CD8-positive, alpha-beta memory T cell (primary cell): ENCODE results near the gene ZNF536. TPM values are rescaled to one million over a fixed set of nuclear protein-coding genes. Genes with fewer than 3 reads are reported as not detected.
"Not testable (repeated sequence)": the region's sequence is repeated elsewhere in the genome, so short reads cannot be mapped to it uniquely, and the experiment has no call there.

Experiments used
- CTCF ChIA-PET: fragments of 350-600 bp; sonication (Branson Sonifier 250); formaldehyde crosslinking; loops from one replicate; lab custom pipeline; 2021; ENCODE audit warnings: antibody characterized with exemption; lab: Charles Lee
- POLR2A ChIA-PET: fragments of 350-600 bp; sonication (Branson Sonifier 250); formaldehyde crosslinking; loops from one replicate; lab custom pipeline; 2021; ENCODE audit warnings: antibody characterized with exemption; lab: Charles Lee
- DNase-seq, 5 donors: peaks; one replicate each; pipeline versions ENCODE4 v3.0.0 to v3.0.0-alpha.2; 2020 to 2022; ENCODE audit warnings: mixed read lengths in 1 of 5
- H3K27ac ChIP-seq: one replicate; pipeline ENCODE4 v1.7.0; 2013; ENCODE audit warnings: low read depth, mild to moderate bottlenecking, low read length, moderate library complexity
- H3K27me3 ChIP-seq: 2 replicates; pipeline ENCODE4 v1.7.0; 2013; ENCODE audit warnings: low read length, mild to moderate bottlenecking; ENCODE audit not compliant: insufficient read depth, poor library complexity, severe bottlenecking
- H3K36me3 ChIP-seq: 2 replicates; pipeline ENCODE4 v1.7.0; 2013; ENCODE audit warnings: mild to moderate bottlenecking, low read length, moderate library complexity; ENCODE audit not compliant: insufficient read depth
- H3K4me1 ChIP-seq: 2 replicates; pipeline ENCODE4 v1.7.0; 2013; ENCODE audit warnings: mild to moderate bottlenecking, low read length, moderate library complexity; ENCODE audit not compliant: insufficient read depth
- H3K4me3 ChIP-seq: 2 replicates; pipeline ENCODE4 v1.7.0; 2013; ENCODE audit warnings: mild to moderate bottlenecking, low read length
- H3K9me3 ChIP-seq: 2 replicates; pipeline ENCODE4 v1.7.0; 2013; ENCODE audit warnings: mild to moderate bottlenecking, low read length
- H3K27ac Mint-ChIP-seq, 8 donors: one replicate each; pipeline ENCODE4 v1.8.0; 2020 to 2021; ENCODE audit warnings: mixed read lengths in 8 of 8, mild to moderate bottlenecking in 6 of 8, inconsistent platforms in 3 of 8, moderate library complexity in 3 of 8
- H3K27me3 Mint-ChIP-seq, 2 donors: one replicate each; pipeline ENCODE4 v1.8.0; 2020 to 2021; ENCODE audit warnings: mixed read lengths in 2 of 2, mild to moderate bottlenecking in 1 of 2, moderate library complexity in 1 of 2
- H3K36me3 Mint-ChIP-seq, 3 donors: one replicate each; pipeline ENCODE4 v1.8.0; 2020 to 2021; ENCODE audit warnings: mixed read lengths in 3 of 3, inconsistent platforms in 1 of 3, mild to moderate bottlenecking in 1 of 3
- H3K4me1 Mint-ChIP-seq, 3 donors: one replicate each; pipeline ENCODE4 v1.8.0; 2020 to 2021; ENCODE audit warnings: mixed read lengths in 3 of 3, inconsistent platforms in 1 of 3, mild to moderate bottlenecking in 1 of 3
- H3K4me3 Mint-ChIP-seq, 7 donors: one replicate each; pipeline ENCODE4 v1.8.0; 2020 to 2021; ENCODE audit warnings: mixed read lengths in 7 of 7, mild to moderate bottlenecking in 6 of 7, moderate library complexity in 4 of 7, inconsistent platforms in 2 of 7
- H3K9me3 Mint-ChIP-seq, 5 donors: one replicate each; pipeline ENCODE4 v1.8.0; 2020 to 2022; ENCODE audit warnings: mixed read lengths in 5 of 5, mild to moderate bottlenecking in 3 of 5, moderate library complexity in 2 of 5, inconsistent platforms in 1 of 5
- polyA plus RNA-seq: library from polyadenylated mRNA; unstranded; fragments of 300-500 nt; fragmentation: Illumina TruSeq; gene quantifications from one replicate; pipeline ENCODE4 v1.2.3, GENCODE V29; 2021
- total RNA-seq, 2 experiments: library from RNA; stranded (reverse); gene quantifications; one replicate each; pipeline ENCODE4 v1.2.3, GENCODE V29; 2021

Gene ZNF536
- total and polyA plus RNA-seq, 3 experiments from 2014 or later = not detected

DNA sequence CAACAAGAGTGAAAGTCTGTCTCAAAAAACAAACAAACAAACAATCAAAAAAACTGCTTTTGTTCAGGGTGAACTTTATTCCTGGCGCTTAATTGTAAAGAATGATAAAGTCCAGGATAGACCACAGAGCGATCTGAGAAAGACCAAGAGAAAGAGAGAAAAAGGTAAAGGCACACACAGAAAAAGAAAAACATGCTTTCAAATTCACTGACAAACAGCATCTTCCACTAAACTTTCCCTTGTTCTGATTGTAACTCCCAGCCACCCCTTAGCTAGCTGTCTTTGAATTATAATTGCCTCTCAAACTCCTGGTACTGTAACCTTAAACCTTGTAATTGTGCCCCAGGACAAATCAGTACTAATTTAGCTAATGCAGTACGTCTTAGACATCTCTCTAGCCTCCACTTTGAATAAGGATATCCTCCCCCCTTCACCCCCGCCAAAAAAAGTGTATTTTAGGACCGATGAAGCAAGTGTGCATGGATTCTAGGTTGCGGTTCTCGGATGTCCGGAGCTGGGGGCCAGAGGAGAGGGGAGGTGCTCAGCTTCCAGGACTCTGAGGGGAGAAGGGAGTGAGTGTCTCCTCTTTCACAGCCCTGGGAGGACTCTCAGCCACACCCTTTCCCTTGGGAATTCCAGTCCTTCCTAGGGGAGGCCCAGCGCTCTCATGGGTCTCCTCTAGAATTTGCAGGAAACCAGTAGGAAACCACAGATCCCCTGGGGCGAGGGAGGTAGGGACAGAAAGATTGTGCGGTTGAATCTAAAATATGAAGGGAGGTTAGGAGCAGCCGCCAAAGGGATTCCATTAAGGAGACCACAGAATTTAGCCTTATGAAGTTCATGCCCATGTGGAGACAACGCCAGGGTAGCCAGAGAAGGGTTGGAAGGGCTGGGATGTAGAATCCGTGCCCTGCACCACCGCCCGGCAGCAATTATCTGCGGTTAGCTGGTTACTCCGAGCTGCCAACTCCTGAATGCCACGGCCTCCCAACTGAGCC is 19.7 kb downstream of the ZNF536 start:
- CTCF ChIA-PET = no interaction called here
- Histone ChIP-seq H3K27me3 (no peaks in the 10 kb centered on the region), H3K9me3 (no peaks in the 10 kb centered on the region), H3K4me3 (no peak overlapping the region), H3K4me1 (no peaks in the 10 kb centered on the region), H3K36me3 (no peaks in the 10 kb centered on the region), H3K27ac (no peak overlapping the region)
- no peak for DNase-seq
- POLR2A ChIA-PET = no interaction called here
- Mint-ChIP-seq H3K27me3 (peaks cover 0 to 8% of the 10 kb centered on the region in 2 donors), H3K4me1 (no peaks in the 10 kb centered on the region), H3K36me3 (no peaks in the 10 kb centered on the region), H3K9me3 (peaks cover 0 to 4% (median 0%) of the 10 kb centered on the region in 5 donors), H3K27ac (peak overlapping the region in 1 of 8 donors; percentile 10), H3K4me3 (no peak overlapping the region)

DNA sequence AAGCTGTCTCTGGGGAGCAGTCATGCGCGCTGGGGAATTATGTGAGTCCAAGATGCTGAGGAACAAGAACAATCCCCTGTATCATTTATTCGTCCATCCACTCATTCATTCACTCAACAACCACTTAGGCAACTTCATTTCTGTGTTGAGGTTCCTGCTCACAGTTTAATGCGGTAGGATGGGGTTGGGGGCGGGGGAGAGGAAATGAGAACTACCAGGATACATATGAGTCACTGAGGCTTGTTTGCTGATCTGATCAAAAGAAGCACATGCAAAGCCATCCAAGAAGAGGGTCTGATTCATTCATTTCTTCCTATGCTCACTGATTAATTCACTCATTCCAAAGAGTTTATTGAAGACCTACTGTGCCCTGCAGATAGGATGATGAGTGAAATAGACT is 20.9 kb downstream of the ZNF536 start:
- H3K27ac Mint-ChIP-seq = no peak overlapping the region
- Histone ChIP-seq H3K4me3 (no peak overlapping the region), H3K36me3 (no peaks in the 10 kb centered on the region), H3K9me3 (no peaks in the 10 kb centered on the region), H3K27me3 (no peaks in the 10 kb centered on the region), H3K4me1 (no peaks in the 10 kb centered on the region), H3K27ac (no peak overlapping the region)
- no peak overlapping the region for H3K4me3 Mint-ChIP-seq
- no peaks in the 10 kb centered on the region for H3K4me1 Mint-ChIP-seq
- CTCF ChIA-PET = no interaction called here
- POLR2A ChIA-PET = no interaction called here
- peaks cover 0 to 6% (median 0%) of the 10 kb centered on the region in 5 donors for H3K9me3 Mint-ChIP-seq
- peaks cover 0 to 8% of the 10 kb centered on the region in 2 donors for H3K27me3 Mint-ChIP-seq
- DNase-seq = no peak
- no peaks in the 10 kb centered on the region for H3K36me3 Mint-ChIP-seq

DNA sequence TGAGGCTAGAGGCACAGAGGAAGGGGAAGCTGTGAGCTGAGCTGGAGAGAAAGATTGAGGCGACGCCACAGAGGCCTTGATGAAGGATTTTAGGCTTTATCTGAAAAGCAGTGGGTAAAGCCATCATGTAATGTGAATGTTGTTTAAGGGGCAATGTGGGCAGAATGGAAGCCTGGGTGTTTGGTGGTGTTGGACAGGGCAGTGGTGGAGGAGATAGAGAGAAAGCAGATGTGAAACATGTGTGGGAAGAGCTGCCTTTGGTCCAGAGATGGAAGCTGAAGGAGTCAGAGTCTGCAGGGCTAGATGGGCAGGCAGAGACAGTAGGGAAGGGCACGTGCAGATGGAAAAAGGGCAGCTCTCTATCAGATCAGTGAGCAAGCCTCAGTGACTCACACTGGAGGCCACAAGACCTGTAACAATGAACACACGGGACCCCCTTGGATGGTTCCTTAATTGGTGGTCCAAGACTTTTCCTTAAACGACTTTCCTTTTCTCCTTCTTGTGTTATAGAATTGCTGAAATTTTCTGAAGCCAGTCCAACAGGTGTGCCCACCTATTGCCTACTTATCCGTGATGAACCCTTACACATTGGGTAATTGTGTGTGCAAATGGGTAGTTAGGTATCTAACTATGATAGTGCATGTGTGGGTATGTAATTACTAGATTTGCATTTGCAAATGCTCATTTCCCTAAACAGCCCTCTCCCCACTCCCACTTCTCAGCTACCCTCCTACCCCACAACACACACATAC is 21.7 kb downstream of the ZNF536 start:
- Histone ChIP-seq H3K4me1 (no peaks in the 10 kb centered on the region), H3K36me3 (no peaks in the 10 kb centered on the region), H3K4me3 (no peak overlapping the region), H3K9me3 (no peaks in the 10 kb centered on the region), H3K27me3 (no peaks in the 10 kb centered on the region), H3K27ac (no peak overlapping the region)
- peak overlapping the region in 1 of 8 donors; percentile 28 for H3K27ac Mint-ChIP-seq
- ChIA-PET POLR2A (no interaction called here), CTCF (no interaction called here)
- no peaks in the 10 kb centered on the region for H3K4me1 Mint-ChIP-seq
- H3K9me3 Mint-ChIP-seq = peaks cover 0 to 6% (median 0%) of the 10 kb centered on the region in 5 donors
- no peak for DNase-seq
- no peaks in the 10 kb centered on the region for H3K36me3 Mint-ChIP-seq
- peaks cover 0 to 4% of the 10 kb centered on the region in 2 donors for H3K27me3 Mint-ChIP-seq
- H3K4me3 Mint-ChIP-seq = no peak overlapping the region

DNA sequence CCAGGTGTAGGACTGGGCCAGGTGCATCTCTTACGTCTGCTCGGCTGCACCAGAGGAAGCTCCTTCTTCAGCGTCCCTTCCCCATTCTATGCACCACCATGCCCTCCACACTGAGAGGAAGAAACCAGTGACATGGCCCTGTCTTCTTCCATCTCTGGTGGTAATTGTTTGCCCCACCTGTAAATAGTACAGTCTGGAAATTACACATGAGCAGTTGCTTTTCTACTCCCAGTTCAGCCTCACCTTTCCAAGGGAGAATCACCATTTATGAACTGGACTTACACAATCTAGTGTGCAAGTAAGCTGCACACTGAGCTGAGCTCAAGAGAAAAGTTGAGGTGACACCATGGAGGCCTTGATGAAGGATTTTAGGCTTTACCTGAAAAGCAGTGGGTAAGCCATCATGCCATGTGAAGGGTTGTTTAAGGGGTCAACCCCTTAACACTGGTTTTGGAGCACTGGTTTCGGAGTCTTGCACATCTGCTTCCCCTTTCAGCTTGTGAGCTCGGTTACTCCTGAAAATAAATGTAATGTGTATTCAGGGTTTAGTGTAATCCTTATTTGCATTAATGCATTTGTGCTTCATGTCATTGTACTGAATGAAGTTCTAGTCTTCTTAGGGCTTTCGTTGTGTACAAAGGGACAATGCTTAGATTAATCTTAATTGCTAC is 22.4 kb downstream of the ZNF536 start:
- Histone ChIP-seq H3K9me3 (no peaks in the 10 kb centered on the region), H3K27me3 (no peaks in the 10 kb centered on the region), H3K27ac (no peak overlapping the region), H3K4me3 (no peak overlapping the region), H3K36me3 (no peaks in the 10 kb centered on the region), H3K4me1 (no peaks in the 10 kb centered on the region)
- ChIA-PET POLR2A (no interaction called here), CTCF (no interaction called here)
- DNase-seq = no peak
- Mint-ChIP-seq H3K4me3 (no peak overlapping the region), H3K27me3 (peaks cover 0 to 4% of the 10 kb centered on the region in 2 donors), H3K9me3 (peaks cover 0 to 6% (median 0%) of the 10 kb centered on the region in 5 donors), H3K27ac (no peak overlapping the region), H3K4me1 (no peaks in the 10 kb centered on the region), H3K36me3 (no peaks in the 10 kb centered on the region)

DNA sequence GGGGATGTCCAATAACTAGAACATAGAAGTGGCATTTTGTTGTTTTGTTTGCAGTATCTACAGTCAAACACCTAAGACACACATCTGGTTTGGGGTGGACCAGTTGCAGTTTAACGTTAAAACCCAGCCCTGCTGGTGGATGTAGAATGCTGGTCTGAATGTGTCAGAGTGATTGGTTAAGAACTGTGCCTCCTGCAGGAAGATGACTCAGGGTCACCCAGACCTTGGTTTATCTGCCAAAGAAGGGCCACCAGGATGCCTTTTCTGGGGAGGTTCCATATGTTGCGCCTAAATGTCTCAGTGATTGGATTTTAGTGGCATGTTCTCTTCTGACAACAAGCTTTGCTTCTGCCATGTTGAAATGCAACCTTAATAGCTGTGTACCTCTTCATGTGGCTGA is 23.1 kb downstream of the ZNF536 start:
- DNase-seq = no peak
- no peaks in the 10 kb centered on the region for H3K27me3 ChIP-seq
- Mint-ChIP-seq H3K4me3 (no peak overlapping the region), H3K27ac (no peak overlapping the region), H3K4me1 (no peaks in the 10 kb centered on the region), H3K9me3 (peaks cover 0 to 6% (median 0%) of the 10 kb centered on the region in 5 donors), H3K36me3 (no peaks in the 10 kb centered on the region), H3K27me3 (peaks cover 0 to 4% of the 10 kb centered on the region in 2 donors)
- ChIA-PET CTCF (no interaction called here), POLR2A (no interaction called here)
- no peaks in the 10 kb centered on the region for H3K4me1 ChIP-seq
- H3K27ac ChIP-seq = no peak overlapping the region
- no peaks in the 10 kb centered on the region for H3K36me3 ChIP-seq
- no peaks in the 10 kb centered on the region for H3K9me3 ChIP-seq
- no peak overlapping the region for H3K4me3 ChIP-seq

DNA sequence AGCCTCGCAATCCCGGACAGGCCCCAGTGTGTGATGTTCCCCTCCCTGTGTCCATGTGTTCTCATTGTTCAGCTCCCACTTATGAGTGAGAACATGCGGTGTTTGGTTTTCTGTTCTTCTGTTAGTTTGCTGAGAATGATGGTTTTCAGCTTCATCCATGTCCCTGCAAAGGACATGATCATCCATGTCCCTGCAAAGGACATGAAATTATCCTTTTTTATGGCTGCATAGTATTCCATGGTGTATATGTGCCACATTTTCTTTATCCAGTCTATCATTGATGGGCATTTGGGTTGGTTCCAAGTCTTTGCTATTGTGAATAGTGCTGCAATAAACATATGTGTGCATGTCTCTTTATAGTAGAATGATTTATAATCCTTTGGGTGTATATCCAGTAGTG is 26.4 kb downstream of the ZNF536 start:
- H3K9me3 Mint-ChIP-seq, H3K27ac Mint-ChIP-seq, DNase-seq, H3K4me3 Mint-ChIP-seq, H3K4me1 Mint-ChIP-seq, H3K27me3 Mint-ChIP-seq, H3K9me3 ChIP-seq, H3K27ac ChIP-seq, H3K4me1 ChIP-seq, POLR2A ChIA-PET, H3K36me3 ChIP-seq, CTCF ChIA-PET, H3K27me3 ChIP-seq, H3K4me3 ChIP-seq, H3K36me3 Mint-ChIP-seq: not testable (repeated sequence)

DNA sequence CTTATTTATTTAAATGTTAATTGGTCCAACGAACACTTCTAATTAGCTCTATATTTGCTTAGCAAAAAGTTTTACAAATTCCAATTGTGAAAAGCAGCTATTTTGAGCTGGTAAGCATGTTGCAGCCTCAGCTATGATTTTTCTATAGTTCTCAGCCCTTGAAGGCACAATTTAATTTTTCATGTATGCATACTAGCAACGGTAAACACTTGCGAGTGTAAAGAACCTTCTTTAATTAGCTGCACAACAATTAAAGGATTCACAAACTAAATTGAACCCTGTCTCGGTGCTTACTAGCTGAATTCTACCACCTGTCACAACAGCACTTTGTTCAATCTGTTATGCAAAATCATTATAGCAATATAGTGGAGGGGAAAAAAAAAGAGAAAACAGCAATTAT is 29.8 kb downstream of the ZNF536 start:
- Histone ChIP-seq H3K27ac (no peak overlapping the region), H3K4me1 (no peaks in the 10 kb centered on the region), H3K9me3 (no peaks in the 10 kb centered on the region), H3K27me3 (no peaks in the 10 kb centered on the region), H3K4me3 (no peak overlapping the region), H3K36me3 (no peaks in the 10 kb centered on the region)
- ChIA-PET CTCF (no interaction called here), POLR2A (no interaction called here)
- Mint-ChIP-seq H3K4me1 (no peaks in the 10 kb centered on the region), H3K36me3 (no peaks in the 10 kb centered on the region), H3K27ac (no peak overlapping the region), H3K9me3 (peaks cover 0 to 7% (median 0%) of the 10 kb centered on the region in 5 donors), H3K4me3 (no peak overlapping the region), H3K27me3 (peaks cover 1 to 4% of the 10 kb centered on the region in 2 donors)
- DNase-seq = no peak
